ENCODE data around the gene ABCD3. TPM values are rescaled to one million over a fixed set of nuclear protein-coding genes. Genes with fewer than 3 reads are reported as not detected.

The ABCD3 gene
- polyA plus RNA-seq, 3 donors, result 7.8 to 24.9 (median 21.0) TPM

- Mint-ChIP-seq H3K36me3 (no peaks in the 10 kb centered on the region), H3K27ac (no peak overlapping the region), H3K9me3 (no peaks in the 10 kb centered on the region), H3K4me3 (no peak overlapping the region), H3K4me1 (peaks cover 3% of the 10 kb centered on the region), H3K27me3 (ENCODE audit: low read depth in 3 of 3) (peaks cover 0 to 3% (median 0%) of the 10 kb centered on the region in 3 donors)
- Histone ChIP-seq H3K79me2 (ENCODE audit: insufficient read depth, low read length) (no peaks in the 10 kb centered on the region), H2AFZ (ENCODE audit: insufficient read depth, low read depth, low read length, poor library complexity, severe bottlenecking) (no peak overlapping the region), H3K4me1 (ENCODE audit: control insufficient read depth in 1 of 2, insufficient read depth in 2 of 2, low read length in 2 of 2) (no peaks in the 10 kb centered on the region), H3K36me3 (replicated peaks in 1 of 2; ENCODE audit: control insufficient read depth in 1 of 2, insufficient read depth in 2 of 2, low read length in 2 of 2) (no peaks in the 10 kb centered on the region), H3K27ac (ENCODE audit: low read depth in 1 of 2, low read length in 2 of 2) (no peak overlapping the region), H3K9me3 (replicated peaks in 1 of 2; ENCODE audit: control insufficient read depth in 1 of 2, insufficient read depth in 1 of 2, low read length in 2 of 2) (no peaks in the 10 kb centered on the region), H4K20me1 (ENCODE audit: insufficient read depth, low read length) (no peaks in the 10 kb centered on the region), H3K4me3 (replicated peaks in 1 of 3; ENCODE audit: low read depth in 2 of 3, low read length in 3 of 3) (no peak overlapping the region), H3K27me3 (ENCODE audit: control insufficient read depth in 2 of 2, insufficient read depth in 2 of 2, low read length in 2 of 2) (no peaks in the 10 kb centered on the region), H3K4me2 (replicated peaks; ENCODE audit: extremely low read depth, low read length, poor library complexity, severe bottlenecking) (no peak overlapping the region), H3K9ac (ENCODE audit: insufficient read depth, low read length, poor library complexity, severe bottlenecking) (no peak overlapping the region)
- DNase-seq, result no peak
- WGBS (ENCODE audit: insufficient coverage), result 87% methylated on average over 3 of the region's 5 CpGs
- no peak for TF ChIP-seq CTCF (IDR thresholded peaks at IDR 0.05)
- intact Hi-C loops (cut with micrococcal nuclease), result no loop called here
Observed at GRCh38 chr1:94555091-94555490, 136.9 kb downstream of the ABCD3 start.

- no peak overlapping the region for H3K4me3 Mint-ChIP-seq
- intact Hi-C loops (cut with micrococcal nuclease), result no loop called here
- Histone ChIP-seq H3K36me3 (replicated peaks in 1 of 2; ENCODE audit: control insufficient read depth in 1 of 2, insufficient read depth in 2 of 2, low read length in 2 of 2) (no peaks in the 10 kb centered on the region), H3K27ac (ENCODE audit: low read depth in 1 of 2, low read length in 2 of 2) (no peak overlapping the region), H3K9me3 (replicated peaks in 1 of 2; ENCODE audit: control insufficient read depth in 1 of 2, insufficient read depth in 1 of 2, low read length in 2 of 2) (no peaks in the 10 kb centered on the region), H4K20me1 (ENCODE audit: insufficient read depth, low read length) (no peaks in the 10 kb centered on the region), H3K9ac (ENCODE audit: insufficient read depth, low read length, poor library complexity, severe bottlenecking) (no peak overlapping the region), H2AFZ (ENCODE audit: insufficient read depth, low read depth, low read length, poor library complexity, severe bottlenecking) (no peak overlapping the region), H3K4me3 (replicated peaks in 1 of 3; ENCODE audit: low read depth in 2 of 3, low read length in 3 of 3) (no peak overlapping the region), H3K79me2 (ENCODE audit: insufficient read depth, low read length) (no peaks in the 10 kb centered on the region), H3K4me1 (ENCODE audit: control insufficient read depth in 1 of 2, insufficient read depth in 2 of 2, low read length in 2 of 2) (no peaks in the 10 kb centered on the region), H3K4me2 (replicated peaks; ENCODE audit: extremely low read depth, low read length, poor library complexity, severe bottlenecking) (no peak overlapping the region), H3K27me3 (ENCODE audit: control insufficient read depth in 2 of 2, insufficient read depth in 2 of 2, low read length in 2 of 2) (no peaks in the 10 kb centered on the region)
- no CpG with 5 or more reads among the region's 1 CpG for WGBS (ENCODE audit: insufficient coverage)
- peaks cover 0 to 1% (median 0%) of the 10 kb centered on the region in 3 donors for H3K27me3 Mint-ChIP-seq (ENCODE audit: low read depth in 3 of 3)
- H3K36me3 Mint-ChIP-seq, result no peaks in the 10 kb centered on the region
- no peak for TF ChIP-seq CTCF (IDR thresholded peaks at IDR 0.05)
- no peaks in the 10 kb centered on the region for H3K4me1 Mint-ChIP-seq
- DNase-seq, result no peak
- no peak overlapping the region for H3K27ac Mint-ChIP-seq
- H3K9me3 Mint-ChIP-seq, result peaks cover 0 to 4% (median 0%) of the 10 kb centered on the region in 7 donors
Observed at GRCh38 chr1:94559921-94560320, 141.7 kb downstream of the ABCD3 start.
